ENCODE data around the gene CROCC2. TPM values are rescaled to one million over a fixed set of nuclear protein-coding genes. Genes with fewer than 3 reads are reported as not detected.

The CROCC2 gene
- total RNA-seq, 6 experiments from 2014 or later: not detected

- no peak for TF ChIP-seq CTCF (IDR thresholded peaks at IDR 0.05)
- no peaks in the 10 kb centered on the region for H3K36me3 Mint-ChIP-seq (ENCODE audit: low read depth)
- no peak for DNase-seq
- no peak overlapping the region for H3K27ac Mint-ChIP-seq
- no peaks in the 10 kb centered on the region for H3K4me1 Mint-ChIP-seq (ENCODE audit: low read depth)
- peaks cover 37% of the 10 kb centered on the region for H3K27me3 Mint-ChIP-seq (ENCODE audit: insufficient read depth)
- H3K9me3 Mint-ChIP-seq: no peaks in the 10 kb centered on the region
- H3K4me3 Mint-ChIP-seq: no peak overlapping the region
These were observed 49.4 kb downstream of the CROCC2 start for GRCh38 chr2:240955306-240956170.

- no peak for DNase-seq
- Mint-ChIP-seq H3K4me1 (ENCODE audit: low read depth) (no peaks in the 10 kb centered on the region), H3K4me3 (no peak overlapping the region), H3K27ac (no peak overlapping the region), H3K27me3 (ENCODE audit: insufficient read depth) (peaks cover 37% of the 10 kb centered on the region), H3K9me3 (no peaks in the 10 kb centered on the region), H3K36me3 (ENCODE audit: low read depth) (no peaks in the 10 kb centered on the region)
- TF ChIP-seq CTCF (IDR thresholded peaks at IDR 0.05): no peak
These were observed 50.2 kb downstream of the CROCC2 start for GRCh38 chr2:240956171-240956934.

- Mint-ChIP-seq H3K9me3 (no peaks in the 10 kb centered on the region), H3K27me3 (ENCODE audit: insufficient read depth) (peaks cover 37% of the 10 kb centered on the region), H3K4me1 (ENCODE audit: low read depth) (no peaks in the 10 kb centered on the region), H3K4me3 (no peak overlapping the region), H3K36me3 (ENCODE audit: low read depth) (no peaks in the 10 kb centered on the region), H3K27ac (no peak overlapping the region)
- no peak for TF ChIP-seq CTCF (IDR thresholded peaks at IDR 0.05)
- DNase-seq: no peak
These were observed 51.0 kb downstream of the CROCC2 start for GRCh38 chr2:240956935-240957655.

GRCh38 chr2:240957656-240958365 lies 51.7 kb downstream of the CROCC2 start:
- Mint-ChIP-seq H3K9me3 (no peaks in the 10 kb centered on the region), H3K4me3 (no peak overlapping the region), H3K27me3 (ENCODE audit: insufficient read depth) (peaks cover 37% of the 10 kb centered on the region), H3K27ac (no peak overlapping the region), H3K4me1 (ENCODE audit: low read depth) (no peaks in the 10 kb centered on the region), H3K36me3 (ENCODE audit: low read depth) (no peaks in the 10 kb centered on the region)
- DNase-seq: no peak
- TF ChIP-seq CTCF (IDR thresholded peaks at IDR 0.05): no peak
